NCI-H446 treated with DMSO at 0.1 percent for 48 hours (cell line): ENCODE data around the gene AURKB.
"Not testable (repeated sequence)": the region's sequence is repeated elsewhere in the genome, so short reads cannot be mapped to it uniquely, and the experiment has no call there.

Experiments
- DNase-seq: peaks from one replicate; lab custom pipeline; 2025; lab: John Stamatoyannopoulos, UW

The AURKB gene

GRCh38 chr17:8187517-8188262, 22.7 kb downstream of the AURKB start:
- peak; percentile 98 for DNase-seq

DNA sequence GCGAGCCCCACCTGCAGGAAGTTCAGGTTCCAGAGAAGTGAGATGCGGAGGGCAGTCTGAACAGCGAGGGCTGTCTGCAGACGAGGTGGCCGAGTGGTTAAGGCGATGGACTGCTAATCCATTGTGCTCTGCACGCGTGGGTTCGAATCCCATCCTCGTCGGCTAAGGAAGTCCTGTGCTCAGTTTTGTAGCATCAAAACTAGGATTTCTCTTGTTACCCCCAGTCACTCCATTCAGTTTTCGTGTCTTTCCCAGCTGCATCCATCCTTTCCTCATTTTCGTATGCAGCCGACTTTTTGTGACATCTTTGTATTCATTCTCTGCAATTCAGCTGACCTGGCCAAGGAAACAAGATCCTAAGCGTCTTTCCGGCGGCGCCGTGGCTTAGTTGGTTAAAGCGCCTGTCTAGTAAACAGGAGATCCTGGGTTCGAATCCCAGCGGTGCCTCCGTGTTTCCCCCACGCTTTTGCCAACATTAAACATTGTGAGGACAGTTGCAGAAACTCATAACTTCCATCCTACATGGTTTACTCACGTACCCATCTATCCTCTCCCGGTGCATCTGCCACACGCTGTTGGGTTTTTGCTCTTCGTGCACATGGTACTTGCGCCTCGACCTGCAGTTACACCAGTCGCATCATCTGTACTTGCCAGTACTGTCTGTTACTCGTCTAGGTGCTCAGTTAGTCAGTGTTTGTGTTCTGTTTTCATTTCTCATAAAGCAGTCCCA, 23.4 kb downstream of the AURKB start:
- DNase-seq, result peak; percentile 92

DNA sequence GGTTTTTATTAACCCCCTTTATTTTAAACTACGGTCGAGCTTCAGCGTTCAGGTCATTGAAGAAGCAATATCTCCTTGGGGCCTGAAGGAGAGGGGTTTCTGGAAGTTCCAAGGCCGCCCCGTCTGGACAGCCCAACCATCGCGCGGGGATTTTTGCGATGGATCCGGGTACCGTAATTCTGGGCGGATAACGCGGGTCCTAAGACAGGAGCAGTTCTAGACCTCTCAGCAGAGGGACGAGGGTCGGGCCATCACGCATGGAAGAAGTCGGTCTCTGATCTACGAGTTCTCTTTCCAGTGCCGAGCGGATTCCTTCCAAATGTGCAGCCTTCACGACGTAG, 24.0 kb downstream of the AURKB start:
- no peak for DNase-seq

GRCh38 chr17:8185582-8186445, 24.6 kb downstream of the AURKB start:
- peak; percentile 46 for DNase-seq

- DNase-seq, result no peak
Measured at GRCh38 chr17:8176998-8177731, 33.2 kb downstream of the AURKB start.

- peak; percentile 69 for DNase-seq
Measured at GRCh38 chr17:8176197-8176940, 34.0 kb downstream of the AURKB start, which contains the start of gene TMEM107. TMEM107 (minus strand) TSS chr17:8176380; CDS start chr17:8176286, 94 bp downstream.

GRCh38 chr17:8175795-8176196, 34.6 kb downstream of the AURKB start:
- DNase-seq, result no peak

DNA sequence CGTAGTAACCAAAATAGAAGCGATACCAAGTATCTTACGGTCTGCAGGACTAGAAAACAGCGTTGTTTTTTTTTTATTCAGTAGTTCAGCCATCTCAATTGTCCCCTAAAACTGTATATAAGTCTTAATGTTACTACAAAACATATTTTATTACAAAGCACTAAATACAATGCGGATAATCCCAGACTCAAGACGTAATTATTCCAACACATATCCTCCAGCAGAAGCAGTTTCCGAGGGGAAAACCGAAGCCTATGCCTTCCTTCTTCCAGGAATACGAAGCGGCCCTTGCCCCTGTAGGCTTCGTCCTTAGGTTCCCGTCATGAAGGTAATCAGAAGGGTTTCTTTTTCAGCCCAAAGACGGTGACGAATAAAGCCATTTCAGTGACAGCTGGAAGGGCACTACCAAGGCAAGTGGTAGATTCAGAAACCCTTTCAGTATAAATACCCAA, 36.5 kb downstream of the AURKB start:
- DNase-seq, result no peak

GRCh38 chr17:8173056-8173870, 37.1 kb downstream of the AURKB start:
- peak; percentile 99 for DNase-seq

- not testable (repeated sequence) for DNase-seq
Measured at GRCh38 chr17:8170186-8170585, 40.2 kb downstream of the AURKB start.

GRCh38 chr17:8167526-8167925, 42.8 kb downstream of the AURKB start:
- DNase-seq, result no peak

GRCh38 chr17:8166731-8167130, 43.6 kb downstream of the AURKB start:
- DNase-seq, result no peak

DNA sequence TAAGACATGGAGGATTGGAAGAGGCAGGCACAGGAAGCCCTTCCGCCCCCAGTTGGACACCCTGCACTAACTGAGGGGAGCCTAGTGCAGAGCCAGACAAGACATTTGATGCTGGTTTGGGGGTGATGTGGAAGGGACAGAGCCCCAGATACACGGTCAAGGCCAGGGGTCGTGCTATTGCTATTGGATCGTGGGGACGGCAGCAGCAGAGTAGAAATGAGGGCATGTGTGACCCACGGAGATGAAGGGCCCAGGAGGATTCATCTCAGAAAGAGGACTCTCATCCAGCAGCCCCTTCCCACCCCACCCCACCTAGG, 45.6 kb downstream of the AURKB start:
- no peak for DNase-seq

GRCh38 chr17:8163978-8164814, 46.2 kb downstream of the AURKB start:
- DNase-seq, result no peak

DNA sequence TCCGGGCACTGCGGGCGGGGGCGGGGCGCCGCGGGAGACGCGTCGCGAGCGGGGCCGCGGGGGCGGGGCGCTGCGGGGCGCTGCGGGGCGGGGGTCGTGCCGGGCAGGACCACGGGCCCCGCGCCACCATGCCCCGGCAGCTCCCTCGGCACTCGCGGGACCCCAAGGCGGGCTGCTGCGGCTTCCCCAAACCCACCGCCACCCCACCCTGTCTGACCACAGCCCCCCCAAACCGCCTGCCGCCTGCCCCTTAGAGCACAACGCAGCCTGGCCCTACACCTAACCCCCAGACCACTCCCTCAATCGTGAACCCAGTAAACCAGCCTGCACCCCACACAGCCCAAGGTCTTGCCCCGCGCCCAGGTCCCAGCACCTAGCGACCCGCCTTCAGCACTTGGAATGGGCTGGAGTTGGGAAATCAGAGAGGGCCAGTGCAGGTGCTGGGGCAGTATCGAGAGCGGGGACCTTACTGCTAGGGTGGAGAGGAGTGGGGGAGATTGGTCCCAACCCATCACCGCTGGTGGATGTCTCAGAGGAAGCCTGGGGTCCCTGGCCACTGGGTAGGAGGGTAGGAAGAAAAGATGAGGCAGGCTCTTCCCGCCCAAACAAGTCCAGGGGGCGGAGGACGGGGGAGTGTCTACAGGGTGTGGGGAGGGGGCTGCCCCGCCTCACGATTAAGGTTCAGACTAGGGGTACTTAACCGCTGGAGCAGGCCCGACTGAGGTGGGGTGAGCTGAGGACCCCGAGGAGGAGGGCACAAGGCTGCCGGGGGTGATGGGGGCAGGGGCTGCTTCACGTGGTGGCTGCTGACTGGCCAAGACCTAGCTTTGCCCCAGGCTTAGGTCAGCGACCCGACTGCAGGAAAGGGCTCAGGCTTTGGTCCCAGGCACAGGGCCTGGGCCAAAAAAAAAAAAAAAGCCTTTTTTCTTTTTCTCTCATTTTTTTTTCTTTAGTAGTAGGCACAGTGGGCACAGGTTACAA, 47.1 kb downstream of the AURKB start:
- DNase-seq, result peak; percentile 30

DNA sequence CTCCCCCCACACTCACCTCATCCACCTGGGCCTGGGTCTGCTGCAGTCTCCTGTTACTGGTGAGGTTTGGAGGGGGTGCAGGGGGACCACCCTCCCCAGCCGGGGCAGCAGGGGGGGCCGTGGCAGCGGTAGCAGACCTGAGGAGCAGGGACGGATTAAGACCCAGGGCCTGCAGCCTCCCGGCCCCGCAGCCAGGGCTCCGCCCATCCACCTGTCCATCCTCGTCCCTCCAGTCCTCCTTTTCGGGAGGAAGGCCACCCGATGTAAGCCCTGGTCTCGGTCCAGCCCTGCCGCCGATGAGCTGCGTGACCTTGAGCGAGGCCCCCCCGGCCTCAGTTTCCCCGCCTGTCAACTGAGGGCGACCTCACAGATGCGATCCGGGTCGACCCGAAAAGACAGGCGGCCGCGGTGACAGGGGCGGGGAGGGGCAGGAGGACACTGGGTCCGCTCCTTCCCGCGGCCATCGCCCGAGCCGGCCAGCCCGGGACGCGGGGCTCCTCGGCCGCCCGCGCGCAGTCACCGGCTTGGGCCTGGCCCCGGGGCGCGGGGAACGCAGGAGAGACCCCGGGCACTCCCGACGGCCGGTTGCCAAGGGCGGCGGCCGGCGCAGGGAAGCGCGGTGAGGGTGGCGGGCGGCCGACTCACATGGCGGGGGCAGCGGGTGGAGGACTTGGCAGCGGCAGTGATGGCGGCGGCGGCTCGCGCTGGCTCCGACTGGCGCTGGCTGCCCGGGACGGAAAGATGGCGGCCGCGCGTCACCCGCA, 48.0 kb downstream of the AURKB start, which contains the start of gene VAMP2:
VAMP2 (minus strand) TSS at position 716 of the 764 bp plus-strand sequence; CDS start at position 647, 69 bp downstream.
- no peak for DNase-seq
